ENCODE results near the gene FAM120AOS.

FAM120AOS gene

DNA sequence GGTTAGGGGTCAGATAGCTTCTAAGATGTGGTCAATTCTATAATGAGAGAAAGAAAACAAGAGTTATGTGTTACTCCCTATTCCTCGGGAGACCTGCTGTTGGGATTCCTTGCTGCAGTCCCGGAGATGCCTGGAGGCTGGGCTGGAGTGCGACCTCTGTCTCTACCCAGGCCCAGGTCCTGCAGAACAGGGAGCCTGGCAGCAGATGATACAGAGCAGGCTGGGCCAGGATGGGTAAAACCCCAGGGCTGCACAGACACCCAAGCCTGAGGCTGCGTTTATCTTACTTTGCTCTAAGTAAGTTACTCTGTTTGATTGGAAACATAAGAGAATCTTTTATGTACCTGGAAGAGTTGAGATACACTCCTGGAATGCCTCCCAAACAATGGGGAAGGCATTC is 26.9 kb upstream of the FAM120AOS start:
- TF ChIP-seq, protein P1, sequence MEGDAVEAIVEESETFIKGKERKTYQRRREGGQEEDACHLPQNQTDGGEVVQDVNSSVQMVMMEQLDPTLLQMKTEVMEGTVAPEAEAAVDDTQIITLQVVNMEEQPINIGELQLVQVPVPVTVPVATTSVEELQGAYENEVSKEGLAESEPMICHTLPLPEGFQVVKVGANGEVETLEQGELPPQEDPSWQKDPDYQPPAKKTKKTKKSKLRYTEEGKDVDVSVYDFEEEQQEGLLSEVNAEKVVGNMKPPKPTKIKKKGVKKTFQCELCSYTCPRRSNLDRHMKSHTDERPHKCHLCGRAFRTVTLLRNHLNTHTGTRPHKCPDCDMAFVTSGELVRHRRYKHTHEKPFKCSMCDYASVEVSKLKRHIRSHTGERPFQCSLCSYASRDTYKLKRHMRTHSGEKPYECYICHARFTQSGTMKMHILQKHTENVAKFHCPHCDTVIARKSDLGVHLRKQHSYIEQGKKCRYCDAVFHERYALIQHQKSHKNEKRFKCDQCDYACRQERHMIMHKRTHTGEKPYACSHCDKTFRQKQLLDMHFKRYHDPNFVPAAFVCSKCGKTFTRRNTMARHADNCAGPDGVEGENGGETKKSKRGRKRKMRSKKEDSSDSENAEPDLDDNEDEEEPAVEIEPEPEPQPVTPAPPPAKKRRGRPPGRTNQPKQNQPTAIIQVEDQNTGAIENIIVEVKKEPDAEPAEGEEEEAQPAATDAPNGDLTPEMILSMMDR (IDR thresholded peaks at IDR 0.05; ENCODE audit: low read depth, low read length, missing control alignments), result no peak
- DNase-seq, result no peak
- no peaks in the 10 kb centered on the region for H3K27me3 ChIP-seq (replicated peaks)
- peaks cover 14% of the 10 kb centered on the region for H3K36me3 ChIP-seq (replicated peaks)
- H3K4me3 ChIP-seq (ENCODE audit: low read depth, low read length), result no peak overlapping the region
- in situ Hi-C loops (cut with HindIII; ENCODE audit: low pct_ligation_motif_present, low sequenced_read_pairs), result no loop called here
- H3K27ac ChIP-seq, result no peak overlapping the region

DNA sequence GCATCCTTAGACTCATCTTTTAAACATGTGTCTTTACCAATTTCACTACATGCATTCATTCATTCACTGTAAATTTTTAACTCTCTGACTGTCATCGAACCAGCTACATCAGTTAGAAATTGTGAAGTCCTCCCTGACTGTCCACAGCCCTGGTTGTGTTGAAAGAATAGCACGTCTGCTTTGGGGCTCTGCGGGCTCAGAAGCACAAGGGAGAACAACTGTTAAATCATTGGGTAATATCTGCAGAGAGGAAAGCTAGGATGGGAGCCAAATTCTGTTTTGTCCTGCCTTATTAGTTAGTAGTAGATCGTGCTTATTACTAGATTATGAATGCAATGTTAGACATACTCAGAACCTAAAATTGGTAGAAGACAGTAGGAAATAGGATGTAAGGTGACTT is 26.3 kb upstream of the FAM120AOS start:
- in situ Hi-C loops (cut with HindIII; ENCODE audit: low pct_ligation_motif_present, low sequenced_read_pairs), result no loop called here
- no peaks in the 10 kb centered on the region for H3K27me3 ChIP-seq (replicated peaks)
- H3K36me3 ChIP-seq (replicated peaks), result peaks cover 9% of the 10 kb centered on the region
- no peak overlapping the region for H3K4me3 ChIP-seq (ENCODE audit: low read depth, low read length)
- DNase-seq, result no peak
- TF ChIP-seq, protein P1 (IDR thresholded peaks at IDR 0.05; ENCODE audit: low read depth, low read length, missing control alignments), result no peak
- no peak overlapping the region for H3K27ac ChIP-seq

DNA sequence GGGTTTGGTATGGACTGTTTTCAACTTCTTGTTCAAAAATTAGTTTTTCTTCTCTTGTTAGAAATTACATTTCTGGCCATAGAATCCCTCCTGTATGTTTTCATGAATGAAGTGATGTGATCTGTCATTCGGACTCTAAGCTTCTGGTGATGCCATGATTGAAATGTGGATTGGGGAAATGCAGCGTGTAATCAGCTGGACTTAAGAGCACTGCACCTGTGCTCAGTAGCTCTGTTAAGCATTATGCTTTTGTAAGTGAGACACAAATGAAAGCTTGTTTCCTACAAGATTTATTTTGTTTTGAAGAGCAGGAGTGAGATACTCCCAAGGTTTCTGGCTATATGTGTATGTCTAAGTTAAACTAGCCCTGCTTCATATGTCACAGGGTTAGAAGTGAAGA is 24.0 kb upstream of the FAM120AOS start:
- Histone ChIP-seq H3K27ac (no peak overlapping the region), H3K4me3 (ENCODE audit: low read depth, low read length) (no peak overlapping the region), H3K36me3 (replicated peaks) (peaks cover 4% of the 10 kb centered on the region), H3K27me3 (replicated peaks) (no peaks in the 10 kb centered on the region)
- in situ Hi-C loops (cut with HindIII; ENCODE audit: low pct_ligation_motif_present, low sequenced_read_pairs), result no loop called here
- TF ChIP-seq, protein P1 (IDR thresholded peaks at IDR 0.05; ENCODE audit: low read depth, low read length, missing control alignments), result no peak
- DNase-seq, result no peak

DNA sequence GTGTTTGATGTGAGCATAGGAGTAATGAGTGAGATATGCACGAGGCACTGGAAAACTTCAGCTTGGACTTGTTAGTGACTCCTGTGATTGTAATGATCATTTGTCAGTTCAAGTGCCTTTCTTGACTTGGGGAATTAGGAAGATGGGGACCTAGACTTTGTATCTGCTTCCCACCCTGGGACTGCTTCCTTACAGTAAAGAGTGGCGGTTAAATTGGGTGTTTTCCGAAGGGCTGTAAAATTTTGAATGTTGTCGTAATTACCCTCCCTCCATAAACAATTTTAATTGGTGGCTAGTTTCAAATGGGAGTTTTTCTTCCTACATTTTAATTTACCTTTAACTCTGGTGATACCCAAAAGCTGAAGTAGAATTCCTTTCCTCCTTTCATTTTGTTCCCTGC is 23.5 kb upstream of the FAM120AOS start:
- Histone ChIP-seq H3K4me3 (ENCODE audit: low read depth, low read length) (no peak overlapping the region), H3K27me3 (replicated peaks) (no peaks in the 10 kb centered on the region), H3K36me3 (replicated peaks) (peaks cover 4% of the 10 kb centered on the region), H3K27ac (no peak overlapping the region)
- TF ChIP-seq, protein P1 (IDR thresholded peaks at IDR 0.05; ENCODE audit: low read depth, low read length, missing control alignments), result no peak
- in situ Hi-C loops (cut with HindIII; ENCODE audit: low pct_ligation_motif_present, low sequenced_read_pairs), result no loop called here
- DNase-seq, result no peak

DNA sequence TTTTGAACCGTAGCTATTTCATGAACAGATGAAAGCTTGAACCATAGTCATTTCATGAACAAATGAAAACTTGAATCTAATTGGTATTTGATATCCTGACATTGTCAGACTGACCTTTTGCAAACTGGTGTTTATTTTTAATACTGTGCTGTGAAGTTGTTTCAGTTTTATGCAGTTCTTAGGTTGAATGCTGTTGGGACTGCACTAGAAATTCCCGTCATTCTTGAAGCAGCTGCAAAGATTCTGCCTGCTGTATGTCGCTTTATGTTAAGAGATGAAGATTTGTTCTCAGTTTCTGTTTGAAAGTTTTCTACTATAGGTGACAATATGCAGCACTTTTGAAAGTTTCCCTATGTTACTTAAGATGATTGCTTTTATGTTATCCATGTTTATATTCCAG is 22.5 kb upstream of the FAM120AOS start:
- DNase-seq, result no peak
- in situ Hi-C loops (cut with HindIII; ENCODE audit: low pct_ligation_motif_present, low sequenced_read_pairs), result no loop called here
- H3K27me3 ChIP-seq (replicated peaks), result no peaks in the 10 kb centered on the region
- peaks cover 8% of the 10 kb centered on the region for H3K36me3 ChIP-seq (replicated peaks)
- H3K4me3 ChIP-seq (ENCODE audit: low read depth, low read length), result no peak overlapping the region
- no peak overlapping the region for H3K27ac ChIP-seq
- TF ChIP-seq, protein P1 (IDR thresholded peaks at IDR 0.05; ENCODE audit: low read depth, low read length, missing control alignments), result no peak

DNA sequence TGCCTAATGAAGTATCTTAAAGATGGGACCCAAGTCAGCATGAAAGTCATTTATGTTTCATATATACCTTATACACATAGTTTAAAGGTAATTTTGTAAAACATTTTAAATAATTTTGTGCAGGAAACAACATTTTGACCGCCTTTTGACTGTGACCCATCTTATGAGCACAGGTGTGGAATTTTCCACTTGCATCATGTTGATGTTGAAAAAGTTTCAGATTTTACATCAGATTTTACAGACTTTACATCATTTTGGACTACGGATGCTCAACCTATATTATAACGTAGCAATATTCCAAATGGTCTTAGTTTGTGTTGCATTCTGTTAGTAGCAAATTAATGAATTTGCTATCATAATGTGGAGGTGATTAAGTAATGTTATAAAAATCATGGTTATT is 21.7 kb upstream of the FAM120AOS start:
- Histone ChIP-seq H3K36me3 (replicated peaks) (peaks cover 8% of the 10 kb centered on the region), H3K27me3 (replicated peaks) (no peaks in the 10 kb centered on the region), H3K27ac (no peak overlapping the region), H3K4me3 (ENCODE audit: low read depth, low read length) (no peak overlapping the region)
- no peak for DNase-seq
- in situ Hi-C loops (cut with HindIII; ENCODE audit: low pct_ligation_motif_present, low sequenced_read_pairs), result no loop called here
- TF ChIP-seq, protein P1 (IDR thresholded peaks at IDR 0.05; ENCODE audit: low read depth, low read length, missing control alignments), result no peak
